Gastroesophageal sphincter (tissue), 3 donors: ENCODE data around the gene KISS1R.

Experiments used
- POLR2A ChIP-seq, 2 donors: fragments of 450-650 bp; IDR thresholded peaks; one replicate each; pipeline ENCODE4 v1.6.1; 2017; ENCODE audit warnings: antibody characterized with exemption in 2 of 2, mild to moderate bottlenecking in 2 of 2, moderate library complexity in 1 of 2
- POLR2AphosphoS5 ChIP-seq: sonication (generic); formaldehyde crosslinking; IDR thresholded peaks from one replicate; pipeline ENCODE4 v1.6.1; 2017; ENCODE audit warnings: antibody characterized with exemption
- TF ChIP-seq, protein P1 (sequence below), 4 experiments: fragments of 200-600 bp in 2 of 4; fragments of 450-650 bp in 2 of 4; sonication (generic) in 1 of 4; IDR thresholded peaks; one replicate each; pipeline ENCODE4 v1.5.1; 2017 to 2019; ENCODE audit warnings: antibody characterized with exemption in 4 of 4, mild to moderate bottlenecking in 2 of 4, moderate library complexity in 2 of 4

DNA sequence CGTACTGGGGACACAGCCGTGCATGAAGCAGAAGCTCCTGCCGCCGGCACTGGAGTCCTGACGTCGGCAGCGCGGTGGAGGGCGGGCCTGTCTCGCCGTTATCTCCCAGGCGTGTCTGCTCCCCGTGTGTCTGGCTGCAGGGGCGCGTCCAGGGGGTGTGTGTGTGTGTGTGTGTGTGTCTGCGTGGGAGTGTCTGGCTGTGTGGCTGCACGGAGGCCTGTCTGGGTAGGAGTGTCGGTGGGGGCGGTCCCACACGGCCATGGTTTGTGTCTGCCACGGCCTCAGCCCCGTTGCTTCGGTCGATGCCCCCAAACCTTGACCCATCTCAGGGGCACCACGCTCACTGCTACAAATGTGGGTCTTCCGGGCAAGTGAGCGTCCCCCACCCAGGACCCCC, 27.0 kb downstream of the KISS1R start:
- TF ChIP-seq, protein P1, sequence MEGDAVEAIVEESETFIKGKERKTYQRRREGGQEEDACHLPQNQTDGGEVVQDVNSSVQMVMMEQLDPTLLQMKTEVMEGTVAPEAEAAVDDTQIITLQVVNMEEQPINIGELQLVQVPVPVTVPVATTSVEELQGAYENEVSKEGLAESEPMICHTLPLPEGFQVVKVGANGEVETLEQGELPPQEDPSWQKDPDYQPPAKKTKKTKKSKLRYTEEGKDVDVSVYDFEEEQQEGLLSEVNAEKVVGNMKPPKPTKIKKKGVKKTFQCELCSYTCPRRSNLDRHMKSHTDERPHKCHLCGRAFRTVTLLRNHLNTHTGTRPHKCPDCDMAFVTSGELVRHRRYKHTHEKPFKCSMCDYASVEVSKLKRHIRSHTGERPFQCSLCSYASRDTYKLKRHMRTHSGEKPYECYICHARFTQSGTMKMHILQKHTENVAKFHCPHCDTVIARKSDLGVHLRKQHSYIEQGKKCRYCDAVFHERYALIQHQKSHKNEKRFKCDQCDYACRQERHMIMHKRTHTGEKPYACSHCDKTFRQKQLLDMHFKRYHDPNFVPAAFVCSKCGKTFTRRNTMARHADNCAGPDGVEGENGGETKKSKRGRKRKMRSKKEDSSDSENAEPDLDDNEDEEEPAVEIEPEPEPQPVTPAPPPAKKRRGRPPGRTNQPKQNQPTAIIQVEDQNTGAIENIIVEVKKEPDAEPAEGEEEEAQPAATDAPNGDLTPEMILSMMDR (IDR thresholded peaks at IDR 0.05) = no peak
- TF ChIP-seq POLR2A (IDR thresholded peaks at IDR 0.05) (no peak), POLR2AphosphoS5 (no peak)
